Epithelial cell of proximal tubule (primary cell): Measurements from ENCODE around the gene KIAA0319L. TPM values are rescaled to one million over a fixed set of nuclear protein-coding genes. Genes with fewer than 3 reads are reported as not detected.

Experiments used
- DNase-seq: peaks from one replicate; pipeline ENCODE4 v3.0.0-alpha.2; 2011; ENCODE audit warnings: low read depth
- H3K4me3 ChIP-seq: 2 replicates; pipeline ENCODE4 v1.5.1; 2011; ENCODE audit warnings: low read depth, mild to moderate bottlenecking, low read length
- total RNA-seq: library from RNA; depleted of rRNA; stranded (reverse); fragments of >200 nt; gene quantifications from 2 replicates; pipeline ENCODE4 v1.2.3, GENCODE V29; 2015
- TF ChIP-seq, protein P1 (sequence below): conservative IDR thresholded peaks from 2 replicates; pipeline ENCODE4 v1.5.1; 2012; ENCODE audit warnings: low read depth, mild to moderate bottlenecking, low read length

Gene KIAA0319L
- total RNA-seq, 1 donor from 2014 or later = 45.7 TPM

DNA sequence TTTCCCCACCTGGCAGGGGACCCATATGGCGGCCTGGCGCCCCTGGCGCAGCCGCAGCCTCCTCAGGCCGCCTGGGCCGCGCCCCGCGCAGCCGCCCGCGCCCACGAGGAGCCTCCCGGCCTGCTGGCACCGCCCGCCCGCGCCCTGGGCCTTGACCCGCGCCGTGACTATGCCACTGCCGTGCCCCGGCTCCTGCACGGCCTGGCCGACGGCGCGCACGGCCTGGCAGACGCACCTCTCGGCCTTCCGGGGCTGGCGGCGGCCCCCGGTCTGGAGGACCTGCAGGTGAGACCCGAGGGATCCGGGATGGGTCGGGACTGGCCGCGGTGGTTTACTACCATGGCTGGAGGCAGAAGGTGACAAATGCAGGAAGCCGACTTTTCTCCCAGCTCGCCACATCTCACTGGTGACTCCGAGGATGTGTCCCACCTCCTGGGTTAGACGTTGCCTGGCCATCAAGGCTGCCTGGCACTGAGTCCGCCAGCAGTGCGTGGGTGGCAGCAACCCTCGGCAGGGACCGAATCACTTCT, 17.0 kb upstream of the KIAA0319L start:
- DNase-seq = no peak
- TF ChIP-seq, protein P1, sequence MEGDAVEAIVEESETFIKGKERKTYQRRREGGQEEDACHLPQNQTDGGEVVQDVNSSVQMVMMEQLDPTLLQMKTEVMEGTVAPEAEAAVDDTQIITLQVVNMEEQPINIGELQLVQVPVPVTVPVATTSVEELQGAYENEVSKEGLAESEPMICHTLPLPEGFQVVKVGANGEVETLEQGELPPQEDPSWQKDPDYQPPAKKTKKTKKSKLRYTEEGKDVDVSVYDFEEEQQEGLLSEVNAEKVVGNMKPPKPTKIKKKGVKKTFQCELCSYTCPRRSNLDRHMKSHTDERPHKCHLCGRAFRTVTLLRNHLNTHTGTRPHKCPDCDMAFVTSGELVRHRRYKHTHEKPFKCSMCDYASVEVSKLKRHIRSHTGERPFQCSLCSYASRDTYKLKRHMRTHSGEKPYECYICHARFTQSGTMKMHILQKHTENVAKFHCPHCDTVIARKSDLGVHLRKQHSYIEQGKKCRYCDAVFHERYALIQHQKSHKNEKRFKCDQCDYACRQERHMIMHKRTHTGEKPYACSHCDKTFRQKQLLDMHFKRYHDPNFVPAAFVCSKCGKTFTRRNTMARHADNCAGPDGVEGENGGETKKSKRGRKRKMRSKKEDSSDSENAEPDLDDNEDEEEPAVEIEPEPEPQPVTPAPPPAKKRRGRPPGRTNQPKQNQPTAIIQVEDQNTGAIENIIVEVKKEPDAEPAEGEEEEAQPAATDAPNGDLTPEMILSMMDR = no peak
- peak overlapping the region; percentile 64 for H3K4me3 ChIP-seq

DNA sequence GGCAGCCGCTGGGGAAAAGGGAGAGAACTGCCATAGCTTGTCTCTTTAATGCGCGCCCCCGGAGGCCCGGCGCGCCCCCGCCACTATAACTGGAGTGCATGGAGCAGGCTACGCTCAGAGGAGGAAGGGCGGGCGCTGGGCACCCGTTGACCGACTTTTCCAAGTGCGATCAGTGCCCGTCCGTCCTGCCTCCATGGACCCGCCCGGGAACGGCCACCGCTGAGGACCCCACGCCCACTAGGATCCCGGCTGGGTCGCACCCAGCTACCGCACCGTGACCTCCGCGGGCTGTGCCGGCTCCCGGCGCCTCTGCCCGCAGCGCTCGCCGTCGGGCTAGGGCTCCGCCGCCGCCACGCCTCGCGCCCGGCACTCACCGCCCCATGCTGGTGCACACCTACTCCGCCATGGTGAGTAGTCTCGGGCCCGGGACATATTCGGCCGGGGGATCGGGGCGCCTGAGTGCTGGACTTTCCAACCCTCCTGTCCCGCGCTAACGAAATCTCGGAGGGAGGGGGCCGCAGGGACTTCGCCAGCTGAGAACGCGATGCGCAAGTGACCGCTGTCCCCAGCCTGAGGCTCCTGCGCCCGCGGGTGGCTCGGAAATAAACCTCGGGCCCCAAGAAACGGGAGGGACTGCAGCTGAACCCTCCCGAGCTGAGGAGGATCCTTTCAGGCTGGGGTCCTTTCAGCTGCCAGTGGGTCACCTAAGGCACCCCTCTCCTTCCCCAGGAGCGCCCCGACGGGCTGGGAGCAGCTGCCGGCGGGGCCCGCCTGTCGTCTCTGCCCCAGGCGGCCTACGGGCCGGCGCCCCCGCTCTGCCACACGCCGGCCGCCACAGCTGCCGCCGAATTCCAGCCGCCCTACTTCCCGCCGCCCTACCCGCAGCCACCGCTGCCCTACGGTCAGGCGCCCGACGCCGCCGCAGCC, 16.3 kb upstream of the KIAA0319L start, which contains the start of gene TFAP2E:
Gene TFAP2E, plus strand, starts transcription at position 117 of the 927 bp plus-strand sequence. Its CDS starts 264 bp downstream, at position 381.
- no peak for DNase-seq
- peak within 1 kb of the TSS; percentile 64 for H3K4me3 ChIP-seq
- TF ChIP-seq, protein P1 = no peak

DNA sequence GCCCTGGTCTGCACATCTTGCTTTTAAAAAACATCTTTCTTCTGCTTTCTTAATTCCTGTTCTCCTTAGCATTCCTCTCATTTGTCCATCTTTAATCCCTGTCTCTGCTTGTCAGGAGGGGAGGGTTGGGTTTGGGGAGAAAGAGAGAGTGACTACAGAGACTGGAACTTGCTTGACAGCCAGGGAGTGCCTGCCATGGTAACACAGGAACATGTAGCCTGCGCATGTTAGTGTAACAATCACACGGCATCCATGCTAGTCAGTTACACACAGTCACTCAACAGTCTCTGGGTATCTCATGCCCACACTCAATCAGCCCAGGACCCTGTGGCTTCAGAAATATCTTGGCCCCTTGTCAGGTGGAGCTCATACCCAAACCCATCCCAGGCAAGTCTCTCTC, 15.1 kb upstream of the KIAA0319L start:
- DNase-seq = no peak
- H3K4me3 ChIP-seq = no peak overlapping the region
- TF ChIP-seq, protein P1 = no peak

DNA sequence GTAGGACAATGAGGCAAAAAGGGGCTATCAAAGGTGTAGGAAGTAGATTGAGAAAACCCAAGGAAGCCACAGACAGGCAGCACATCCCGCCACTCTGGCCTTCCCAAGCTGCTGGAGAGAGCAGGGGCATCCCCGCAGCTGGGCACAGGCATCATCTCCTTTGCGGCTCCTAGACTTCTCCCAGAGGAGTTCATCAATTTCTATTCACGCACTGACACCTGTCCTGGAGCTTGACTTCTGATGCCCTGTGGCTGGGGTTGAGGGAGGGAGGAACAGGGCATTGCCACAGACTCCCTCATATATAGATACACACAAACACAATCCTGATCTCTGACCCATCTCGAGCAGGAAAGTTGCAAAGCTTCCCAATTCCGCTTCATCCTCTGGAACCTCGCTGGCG, 14.1 kb upstream of the KIAA0319L start:
- DNase-seq = no peak
- no peak overlapping the region for H3K4me3 ChIP-seq
- TF ChIP-seq, protein P1 = no peak

DNA sequence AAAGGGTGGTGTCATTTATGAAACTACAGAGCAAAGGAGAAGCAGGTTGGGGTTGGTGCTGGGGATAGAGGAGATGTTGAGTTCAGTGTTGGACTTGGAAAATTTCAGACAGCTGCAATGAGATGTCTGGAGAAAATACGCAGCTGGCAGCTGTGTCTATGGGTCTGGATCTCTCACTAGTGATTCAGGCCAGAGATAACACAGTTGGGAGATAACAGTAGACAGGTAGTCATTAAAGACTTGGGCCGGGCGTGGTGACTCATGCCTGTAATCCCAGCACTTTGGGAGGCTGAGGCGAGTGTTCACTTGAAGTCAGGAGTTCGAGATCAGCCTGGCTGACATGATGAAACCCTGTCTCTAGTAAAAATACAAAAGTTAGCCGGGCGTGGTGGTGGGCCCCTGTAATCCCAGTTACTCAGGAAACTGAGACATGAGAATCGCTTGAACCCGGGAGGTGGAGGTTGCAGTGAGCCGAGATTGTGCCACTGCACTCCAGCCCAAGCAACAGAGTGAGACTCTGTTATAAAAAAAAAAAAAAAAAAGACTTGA, 13.5 kb upstream of the KIAA0319L start:
- DNase-seq = no peak
- no peak overlapping the region for H3K4me3 ChIP-seq
- TF ChIP-seq, protein P1 = no peak

DNA sequence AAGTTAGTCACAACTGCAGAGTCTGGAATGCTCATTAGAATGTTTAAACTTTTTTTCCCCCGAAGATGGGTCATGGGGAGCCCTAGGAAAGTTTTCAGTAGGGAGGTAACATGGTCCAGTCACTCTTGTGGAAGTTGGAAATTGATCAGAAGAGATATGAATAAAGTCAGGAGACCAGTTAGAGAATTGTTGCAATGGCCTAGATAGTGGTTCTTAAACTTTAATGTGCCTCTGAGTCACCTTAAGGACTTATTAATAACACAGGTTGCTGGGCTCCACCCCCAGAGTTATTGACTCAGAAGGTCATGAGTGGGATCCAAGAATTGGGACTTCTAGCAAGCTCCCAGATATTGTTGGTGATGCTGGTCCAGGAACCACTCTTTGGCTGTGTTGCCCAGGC, 12.7 kb upstream of the KIAA0319L start:
- no peak overlapping the region for H3K4me3 ChIP-seq
- TF ChIP-seq, protein P1 = no peak
- DNase-seq = peak; percentile 10
